A673 (cell line): Measurements from ENCODE around the gene CDK14.

ENCODE experiments used
- CTCF ChIP-seq: fragments of 300-800, 200-600 bp; sonication (generic); conservative IDR thresholded peaks from 2 replicates; pipeline ENCODE4 v1.5.1; 2017; ENCODE audit warnings: low read depth, mild to moderate bottlenecking, antibody characterized with exemption, low read length, moderate library complexity, mixed read lengths
- EZH2 ChIP-seq: fragments of 200-600 bp; sonication (generic); IDR thresholded peaks from 2 replicates; pipeline ENCODE4 v1.6.1; 2017; ENCODE audit warnings: borderline replicate concordance, low read depth, mild to moderate bottlenecking, mixed read lengths, antibody characterized with exemption, low read length; ENCODE audit not compliant: poor library complexity, severe bottlenecking

GRCh38 chr7:91043186-91043585, 447.1 kb downstream of the CDK14 start:
- TF ChIP-seq CTCF, result no peak
- no peak for TF ChIP-seq EZH2
